HCT116 (cell line): ENCODE measurements around the gene CACNA2D3. TPM values are rescaled to one million over a fixed set of nuclear protein-coding genes. Genes with fewer than 3 reads are reported as not detected.

Experiments
- ATAC-seq: fragments of 200-7000 bp; cut with Tn5 transposase; 2 replicates; pipeline ENCODE4 v1.9.1; 2020; ENCODE audit warnings: mild to moderate bottlenecking, moderate library complexity
- BruUV-seq: library from RNA; stranded (reverse); fragments of 400-500 nt; replicated peaks from 2 replicates; lab custom pipeline; 2021; lab: Mats Ljungman, UMichigan
- CTCF ChIA-PET: fragments of 300-600 bp; sonication (Branson Sonifier 250); formaldehyde crosslinking; loops from one replicate; lab custom pipeline; 2021; ENCODE audit warnings: antibody characterized with exemption; lab: Charles Lee
- POLR2A ChIA-PET: fragments of 300-600, 350-600 bp; sonication (Branson Sonifier 250); formaldehyde crosslinking; loops from one replicate; lab custom pipeline; 2021; ENCODE audit warnings: antibody characterized with exemption; lab: Charles Lee
- RAD21 ChIA-PET, 2 experiments: fragments of 300-600 bp; sonication (Branson Sonifier 250); formaldehyde crosslinking; loops; one replicate each; lab custom pipeline; 2023; ENCODE audit warnings: low total read pairs in 2 of 2; ENCODE audit not compliant: uncharacterized antibody in 2 of 2, unreplicated experiment in 2 of 2, low non-redundant PET in 1 of 2; lab: Charles Lee
- DNase-seq: peaks from one replicate; pipeline ENCODE4 v3.0.0-alpha.2; 2010; ENCODE audit warnings: low read depth, low spot score
- H2AFZ ChIP-seq: fragments of 200-600 bp; shearing (Covaris generic), sonication (generic); 2 replicates; pipeline ENCODE4 v1.6.1; 2017; ENCODE audit warnings: low read depth, mixed run types, mixed read lengths, antibody characterized with exemption, low read length; ENCODE audit not compliant: poor library complexity, severe bottlenecking
- H3K27ac ChIP-seq: 2 replicates; pipeline ENCODE4 v1.5.1; 2012; ENCODE audit warnings: low read depth, low read length
- H3K27me3 ChIP-seq: fragments of 200-600 bp; sonication (generic); 2 replicates; pipeline ENCODE4 v1.6.1; 2016; ENCODE audit warnings: mixed run types, low read length, mixed read lengths; ENCODE audit not compliant: insufficient read depth
- H3K36me3 ChIP-seq, 2 experiments: fragments of 200-500 bp in 1 of 2; fragments of 200-600 bp in 1 of 2; sonication (Bioruptor generic) in 1 of 2; sonication (generic) in 1 of 2; 2 replicates each; pipeline versions ENCODE4 v1.5.1 to v1.6.1; 2014 to 2016; ENCODE audit warnings: low read length in 2 of 2, inconsistent platforms in 1 of 2, mixed read lengths in 1 of 2, mixed run types in 1 of 2; ENCODE audit not compliant: insufficient read depth in 2 of 2, control insufficient read depth in 1 of 2
- H3K4me1 ChIP-seq, 2 experiments: fragments of 200-600 bp in 1 of 2; sonication (generic) in 1 of 2; 2 replicates each; pipeline versions ENCODE4 v1.5.1 to v1.6.1; 2012 to 2017; ENCODE audit warnings: low read length in 2 of 2, inconsistent platforms in 1 of 2, mild to moderate bottlenecking in 1 of 2, mixed read lengths in 1 of 2, mixed run types in 1 of 2, moderate library complexity in 1 of 2; ENCODE audit not compliant: insufficient read depth in 2 of 2, control insufficient read depth in 1 of 2
- H3K4me2 ChIP-seq: fragments of 200-600 bp; sonication (generic); 2 replicates; pipeline ENCODE4 v1.6.1; 2017; ENCODE audit warnings: mixed run types, low read length, mixed read lengths
- H3K4me3 ChIP-seq, 2 experiments: fragments of 200-600 bp in 1 of 2; sonication (generic) in 1 of 2; replicated peaks in 1 of 2; 2 replicates each; pipeline ENCODE4 v1.5.1; 2011 to 2016; ENCODE audit warnings: low read length in 2 of 2, control low read depth in 1 of 2, low read depth in 1 of 2, mild to moderate bottlenecking in 1 of 2, mixed read lengths in 1 of 2, mixed run types in 1 of 2
- H3K79me2 ChIP-seq: fragments of 200-600 bp; sonication (generic); 2 replicates; pipeline ENCODE4 v1.6.1; 2017; ENCODE audit warnings: mild to moderate bottlenecking, mixed run types, low read length, moderate library complexity, mixed read lengths; ENCODE audit not compliant: insufficient read depth
- H3K9ac ChIP-seq: fragments of 200-600 bp; sonication (generic); 2 replicates; pipeline ENCODE4 v1.6.1; 2016; ENCODE audit warnings: low read length, mixed read lengths
- H3K9me2 ChIP-seq: fragments of 200-600 bp; sonication (generic), shearing (Covaris generic); 2 replicates; pipeline ENCODE4 v1.6.1; 2017; ENCODE audit warnings: mixed run types, mild to moderate bottlenecking, moderate library complexity; ENCODE audit not compliant: insufficient read depth
- H3K9me3 ChIP-seq, 2 experiments: fragments of 200-500 bp in 1 of 2; fragments of 200-600 bp in 1 of 2; sonication (Bioruptor generic) in 1 of 2; sonication (generic) in 1 of 2; 2 replicates each; pipeline ENCODE4 v1.6.1; 2014 to 2017; ENCODE audit warnings: low read length in 2 of 2, mixed read lengths in 2 of 2, inconsistent platforms in 1 of 2, low read depth in 1 of 2, mild to moderate bottlenecking in 1 of 2, mixed run types in 1 of 2, moderate library complexity in 1 of 2; ENCODE audit not compliant: control insufficient read depth in 1 of 2, insufficient read depth in 1 of 2
- H4K20me1 ChIP-seq: fragments of 200-600 bp; sonication (generic), shearing (Covaris generic); 2 replicates; pipeline ENCODE4 v1.6.1; 2017; ENCODE audit warnings: mixed run types, mild to moderate bottlenecking, moderate library complexity; ENCODE audit not compliant: insufficient read depth
- ATF3 ChIP-seq: IDR thresholded peaks from 2 replicates; pipeline ENCODE4 v1.6.1; 2012
- CBX3 ChIP-seq: IDR thresholded peaks from 2 replicates; pipeline ENCODE4 v1.6.1; 2012; ENCODE audit warnings: low read depth
- CEBPB ChIP-seq: IDR thresholded peaks from 2 replicates; pipeline ENCODE4 v1.6.1; 2012; ENCODE audit warnings: low read depth
- CTCF ChIP-seq, 3 experiments: fragments of 200-600 bp in 1 of 3; sonication (generic) in 1 of 3; IDR thresholded peaks in 2 of 3; conservative IDR thresholded peaks in 1 of 3; 2 replicates each; pipeline ENCODE4 v1.5.1; 2012 to 2017; ENCODE audit warnings: low read depth in 2 of 3, low read length in 2 of 3, antibody characterized with exemption in 1 of 3, borderline replicate concordance in 1 of 3, control low read depth in 1 of 3, mild to moderate bottlenecking in 1 of 3, mixed read lengths in 1 of 3, mixed run types in 1 of 3, moderate library complexity in 1 of 3; ENCODE audit not compliant: insufficient read depth in 1 of 3
- EGR1 ChIP-seq: IDR thresholded peaks from 2 replicates; pipeline ENCODE4 v1.6.1; 2012; ENCODE audit warnings: low read depth
- ELF1 ChIP-seq: IDR thresholded peaks from 2 replicates; pipeline ENCODE4 v1.6.1; 2012; ENCODE audit warnings: low read depth, borderline replicate concordance
- EZH2 ChIP-seq: fragments of 200-600 bp; sonication (generic); IDR thresholded peaks from 2 replicates; pipeline ENCODE4 v1.6.1; 2017; ENCODE audit warnings: antibody characterized with exemption, mixed run types
- EZH2phosphoT487 ChIP-seq: fragments of 200-600 bp; IDR thresholded peaks from 2 replicates; pipeline ENCODE4 v1.6.1; 2018; ENCODE audit warnings: antibody characterized with exemption, borderline replicate concordance
- FOSL1 ChIP-seq: IDR thresholded peaks from 2 replicates; pipeline ENCODE4 v1.6.1; 2012; ENCODE audit warnings: low read depth
- POLR2A ChIP-seq: IDR thresholded peaks from 2 replicates; pipeline ENCODE4 v1.7.0; 2011; ENCODE audit warnings: borderline replicate concordance; ENCODE audit not compliant: insufficient read depth, insufficient read length; ENCODE audit errors: extremely low read depth
- RAD21 ChIP-seq: IDR thresholded peaks from 2 replicates; pipeline ENCODE4 v1.6.1; 2012; ENCODE audit warnings: low read depth, mild to moderate bottlenecking
- SP1 ChIP-seq: IDR thresholded peaks from 2 replicates; pipeline ENCODE4 v1.6.1; 2012; ENCODE audit warnings: low read depth
- SRF ChIP-seq: IDR thresholded peaks from 2 replicates; pipeline ENCODE4 v1.6.1; 2012; ENCODE audit warnings: low read depth
- TCF7L2 ChIP-seq: IDR thresholded peaks from 2 replicates; pipeline ENCODE4 v1.7.0; 2011; ENCODE audit warnings: borderline replicate concordance, inconsistent platforms; ENCODE audit not compliant: insufficient read depth, insufficient read length; ENCODE audit errors: extremely low read depth
- ZBTB33 ChIP-seq: IDR thresholded peaks from 2 replicates; pipeline ENCODE4 v1.6.1; 2011; ENCODE audit warnings: mild to moderate bottlenecking, low read length, moderate library complexity; ENCODE audit not compliant: insufficient replicate concordance; ENCODE audit errors: extremely low read depth
- ZFX ChIP-seq: fragments of 450-650 bp; IDR thresholded peaks from 2 replicates; pipeline ENCODE4 v1.6.1; 2017
- ZNF274 ChIP-seq: fragments of 200-500 bp; sonication (Bioruptor generic); IDR thresholded peaks from 2 replicates; pipeline ENCODE4 v1.6.1; 2014; ENCODE audit warnings: mild to moderate bottlenecking, low read depth, low read length, inconsistent platforms
- intact Hi-C: fragments of 100-400 bp; cut with micrococcal nuclease; formaldehyde crosslinking; loops from 2 replicates; pipeline ENCODE4 v1.10.0; 2022
- total RNA-seq: library from RNA; stranded (reverse); gene quantifications from one replicate; pipeline ENCODE4 v1.2.1, GENCODE V29; 2021; ENCODE audit not compliant: unreplicated experiment

The CACNA2D3 gene
- total RNA-seq, 1 experiment from 2014 or later: 0.20 TPM

GRCh38 chr3:54596087-54596486, 473.7 kb downstream of the CACNA2D3 start:
- no peak overlapping the region for H3K4me3 ChIP-seq
- no peaks in the 10 kb centered on the region for H4K20me1 ChIP-seq
- no peaks in the 10 kb centered on the region for H3K27me3 ChIP-seq
- ChIA-PET RAD21 (no interaction called here), POLR2A (no interaction called here), CTCF (no interaction called here)
- no peaks in the 10 kb centered on the region for H3K36me3 ChIP-seq
- BruUV-seq: no TSS peak
- TF ChIP-seq CTCF (IDR thresholded peaks at IDR 0.05 in 2 of 3, conservative IDR thresholded peaks at IDR 0.05 in 1 of 3; ENCODE audit: borderline replicate concordance in 1 of 3, insufficient read depth in 1 of 3, low read depth in 2 of 3, low read length in 2 of 3) (no peak), ZFX (no peak), SP1 (no peak), ELF1 (no peak), ATF3 (no peak), RAD21 (no peak), CBX3 (no peak)
- no peak overlapping the region for H3K9ac ChIP-seq
- no peak overlapping the region for H3K27ac ChIP-seq
- ATAC-seq (no peak), DNase-seq (no peak)
- no peaks in the 10 kb centered on the region for H3K79me2 ChIP-seq
- intact Hi-C loops: no loop called here
- H3K9me2 ChIP-seq: no peaks in the 10 kb centered on the region
- H3K4me2 ChIP-seq: no peak overlapping the region
- peaks cover 4% of the 10 kb centered on the region in 2 experiments; a peak in 2 of 4 replicates for H3K9me3 ChIP-seq
- no peaks in the 10 kb centered on the region for H3K4me1 ChIP-seq
- H2AFZ ChIP-seq: no peak overlapping the region

GRCh38 chr3:54599716-54600115, 477.4 kb downstream of the CACNA2D3 start:
- no peak overlapping the region for H3K4me3 ChIP-seq
- no peaks in the 10 kb centered on the region for H4K20me1 ChIP-seq
- ChIA-PET POLR2A (no interaction called here), CTCF (no interaction called here), RAD21 (no interaction called here)
- BruUV-seq: no TSS peak
- H3K9me2 ChIP-seq: no peaks in the 10 kb centered on the region
- H3K9me3 ChIP-seq: peaks cover 4% of the 10 kb centered on the region in 2 experiments; a peak in 2 of 4 replicates
- DNase-seq (no peak), ATAC-seq (no peak)
- no peak overlapping the region for H2AFZ ChIP-seq
- no peaks in the 10 kb centered on the region for H3K79me2 ChIP-seq
- no peak overlapping the region for H3K27ac ChIP-seq
- H3K27me3 ChIP-seq: no peaks in the 10 kb centered on the region
- intact Hi-C loops: no loop called here
- no peaks in the 10 kb centered on the region for H3K36me3 ChIP-seq
- no peak overlapping the region for H3K9ac ChIP-seq
- H3K4me2 ChIP-seq: no peak overlapping the region
- no peaks in the 10 kb centered on the region for H3K4me1 ChIP-seq
- no peak for TF ChIP-seq POLR2A
- TF ChIP-seq ZBTB33: no peak
- TF ChIP-seq ZNF274: no peak
- no peak for TF ChIP-seq SRF
- TF ChIP-seq EZH2: no peak
- TF ChIP-seq ATF3: no peak
- no peak for TF ChIP-seq FOSL1
- TF ChIP-seq TCF7L2: no peak
- no peak for TF ChIP-seq EZH2phosphoT487
- no peak for TF ChIP-seq CBX3
- no peak for TF ChIP-seq CEBPB
- TF ChIP-seq EGR1: no peak
